Psoas muscle (tissue), 8 donors: ENCODE results near the gene XCR1. TPM values are rescaled to one million over a fixed set of nuclear protein-coding genes. Genes with fewer than 3 reads are reported as not detected.
A peak's percentile ranks its signal among the peaks of the same experiment; 100 is the strongest.

Experiments used
- ATAC-seq, 4 donors: fragments of 200-7000 bp; cut with Tn5 transposase; one replicate each; pipeline ENCODE4 v1.9.1; 2020; ENCODE audit warnings: moderate library complexity in 3 of 4, mild to moderate bottlenecking in 2 of 4
- DNase-seq, 2 donors: peaks; one replicate each; pipeline ENCODE4 v3.0.0-alpha.2; 2020
- H3K27ac ChIP-seq: fragments of 200-600 bp; one replicate; pipeline ENCODE4 v1.8.0; 2022
- H3K27me3 ChIP-seq, 3 donors: fragments of 200-600 bp in 1 of 3; one replicate each; pipeline versions ENCODE4 v1.6.1 to v1.8.0; 2013 to 2022; ENCODE audit warnings: low read length in 2 of 3, mild to moderate bottlenecking in 2 of 3, moderate library complexity in 1 of 3; ENCODE audit not compliant: insufficient read depth in 3 of 3
- H3K36me3 ChIP-seq, 2 donors: fragments of 200-600 bp in 1 of 2; one replicate each; pipeline versions ENCODE4 v1.6.1 to v1.8.0; 2013 to 2022; ENCODE audit warnings: low read depth in 1 of 2, mild to moderate bottlenecking in 1 of 2, moderate library complexity in 1 of 2; ENCODE audit not compliant: insufficient read depth in 1 of 2
- H3K4me1 ChIP-seq: fragments of 200-600 bp; one replicate; pipeline ENCODE4 v1.8.0; 2022
- H3K4me3 ChIP-seq: fragments of 200-600 bp; one replicate; pipeline ENCODE4 v1.8.0; 2022; ENCODE audit warnings: mild to moderate bottlenecking
- H3K9me3 ChIP-seq: fragments of 200-600 bp; one replicate; pipeline ENCODE4 v1.8.0; 2022
- WGBS, 3 donors: extraction: QIAGEN DNeasy Blood & Tissue Kit; methylation state at CpG; one replicate each; pipeline versions ENCODE4 v1.1.6 to v1.1.7; 2013; 5-methylcytosine and 5-hydroxymethylcytosine counted together
- intact Hi-C, 2 donors: fragments of 100-400 bp; cut with DNase I; formaldehyde crosslinking; loops; one replicate each; pipeline versions ENCODE4 v1.11.0 to v1.14.2; 2022
- polyA plus RNA-seq, 3 donors: library from polyadenylated mRNA; stranded (reverse); fragments of 200-250 nt; gene quantifications; one replicate each; pipeline ENCODE4 v1.2.3, GENCODE V29; 2013
- total RNA-seq, 4 donors: library from RNA; stranded (reverse); fragmentation: NEBNext Ultra II Directional in 2 of 4; extraction: Animal tissue kit (Norgen Biotek cat#: 25700) in 2 of 4; gene quantifications; one replicate each; pipeline versions ENCODE4 v1.2.1 to v1.2.4, GENCODE V29; 2021 to 2023
- TF ChIP-seq, protein P1 (sequence below): fragments of 200-600 bp; IDR thresholded peaks from one replicate; pipeline ENCODE4 v1.8.0; 2022; ENCODE audit warnings: antibody characterized with exemption
- donor health status: healthy with polysubstance abuse.
- donor health status: DM: no; HTN: no; CAD: no; lungs with moderate emphysema.
- donor health status: Bipolar disorder and iron deficiency.
- donor health status: healthy.
- donor health status: DM: yes; HTN: yes; CAD: no.
- donor health status: DM: no; HTN: no; CAD: no.
- donor health status: DM: no; HTN: no; CAD: no.
- donor health status: DM: yes; HTN: yes; CAD: no.

Gene XCR1
- total and polyA plus RNA-seq, 7 donors: 0.01 to 0.10 (median 0.05) TPM; not detected in 1

DNA sequence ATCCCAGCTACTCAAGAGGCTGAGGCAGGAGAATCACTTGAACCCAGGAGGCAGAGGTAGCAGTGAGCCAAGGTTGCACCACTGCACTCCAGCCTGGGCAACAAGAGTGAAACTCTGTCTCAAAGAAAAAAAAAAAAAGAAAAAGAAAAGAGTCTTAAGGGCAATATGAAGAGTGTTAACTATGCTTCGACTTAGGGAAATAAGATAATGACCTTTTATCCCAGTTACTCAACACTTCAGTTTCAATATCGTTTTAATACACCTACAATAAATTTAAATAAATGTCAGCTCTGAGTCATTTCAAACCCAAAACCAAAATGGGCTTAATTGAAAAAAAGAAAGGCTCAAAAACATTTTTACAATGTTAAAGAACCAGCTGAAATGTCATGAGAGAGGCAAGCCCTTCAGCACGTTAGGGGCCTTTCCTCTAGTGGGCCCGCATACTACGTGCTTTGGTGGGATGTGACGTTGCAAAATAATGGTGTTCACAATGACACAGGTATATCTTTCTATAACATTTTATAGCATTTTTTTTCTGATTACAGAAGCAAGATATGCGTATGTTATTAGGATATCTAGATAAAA lies 47.0 kb downstream of the XCR1 start:
- intact Hi-C loops: no loop called here

DNA sequence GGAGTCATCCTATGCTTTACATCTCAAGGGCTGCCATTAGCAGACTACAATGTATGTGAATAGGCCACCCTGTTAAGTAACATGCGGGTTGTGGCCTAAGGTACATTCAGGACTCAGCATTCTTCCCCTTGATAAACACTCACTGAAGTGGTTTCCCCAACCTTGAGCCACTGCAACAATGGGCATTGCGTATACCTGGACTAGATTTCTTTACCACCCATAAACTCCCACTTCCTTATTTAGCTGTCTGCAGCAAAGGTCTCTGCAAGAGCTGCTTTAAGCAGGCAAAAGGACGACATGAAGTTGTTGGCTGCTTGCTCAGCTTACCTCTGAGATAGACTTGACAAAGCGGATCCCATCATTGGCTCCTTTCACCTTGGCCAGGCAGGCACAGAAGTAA lies 47.9 kb downstream of the XCR1 start:
- TF ChIP-seq, protein P1, sequence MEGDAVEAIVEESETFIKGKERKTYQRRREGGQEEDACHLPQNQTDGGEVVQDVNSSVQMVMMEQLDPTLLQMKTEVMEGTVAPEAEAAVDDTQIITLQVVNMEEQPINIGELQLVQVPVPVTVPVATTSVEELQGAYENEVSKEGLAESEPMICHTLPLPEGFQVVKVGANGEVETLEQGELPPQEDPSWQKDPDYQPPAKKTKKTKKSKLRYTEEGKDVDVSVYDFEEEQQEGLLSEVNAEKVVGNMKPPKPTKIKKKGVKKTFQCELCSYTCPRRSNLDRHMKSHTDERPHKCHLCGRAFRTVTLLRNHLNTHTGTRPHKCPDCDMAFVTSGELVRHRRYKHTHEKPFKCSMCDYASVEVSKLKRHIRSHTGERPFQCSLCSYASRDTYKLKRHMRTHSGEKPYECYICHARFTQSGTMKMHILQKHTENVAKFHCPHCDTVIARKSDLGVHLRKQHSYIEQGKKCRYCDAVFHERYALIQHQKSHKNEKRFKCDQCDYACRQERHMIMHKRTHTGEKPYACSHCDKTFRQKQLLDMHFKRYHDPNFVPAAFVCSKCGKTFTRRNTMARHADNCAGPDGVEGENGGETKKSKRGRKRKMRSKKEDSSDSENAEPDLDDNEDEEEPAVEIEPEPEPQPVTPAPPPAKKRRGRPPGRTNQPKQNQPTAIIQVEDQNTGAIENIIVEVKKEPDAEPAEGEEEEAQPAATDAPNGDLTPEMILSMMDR: no peak
- H3K9me3 ChIP-seq: no peaks in the 10 kb centered on the region
- intact Hi-C loops: no loop called here
- ATAC-seq (no peak), DNase-seq (no peak)
- 60 to 86% (median 71%) methylated on average over 4 of the region's 4 CpGs for WGBS, 3 donors
- H3K27ac ChIP-seq: peak overlapping the region; percentile 99
- peaks cover 90% of the 10 kb centered on the region for H3K4me1 ChIP-seq
- peaks cover 27 to 65% of the 10 kb centered on the region in 2 donors for H3K36me3 ChIP-seq
- H3K27me3 ChIP-seq: no peaks in the 10 kb centered on the region
- H3K4me3 ChIP-seq: no peak overlapping the region

More for the DNA sequence above, 47.0 kb downstream of the XCR1 start:
- Histone ChIP-seq H3K36me3 (peaks cover 23 to 56% of the 10 kb centered on the region in 2 donors), H3K4me1 (peaks cover 91% of the 10 kb centered on the region), H3K4me3 (no peak overlapping the region), H3K27ac (peak overlapping the region; percentile 99), H3K9me3 (no peaks in the 10 kb centered on the region), H3K27me3 (no peaks in the 10 kb centered on the region)
- ATAC-seq: no peak
- TF ChIP-seq, protein P1: no peak
- no peak for DNase-seq
- 71 to 87% (median 72%) methylated on average over 7 of the region's 7 CpGs for WGBS, 3 donors

DNA sequence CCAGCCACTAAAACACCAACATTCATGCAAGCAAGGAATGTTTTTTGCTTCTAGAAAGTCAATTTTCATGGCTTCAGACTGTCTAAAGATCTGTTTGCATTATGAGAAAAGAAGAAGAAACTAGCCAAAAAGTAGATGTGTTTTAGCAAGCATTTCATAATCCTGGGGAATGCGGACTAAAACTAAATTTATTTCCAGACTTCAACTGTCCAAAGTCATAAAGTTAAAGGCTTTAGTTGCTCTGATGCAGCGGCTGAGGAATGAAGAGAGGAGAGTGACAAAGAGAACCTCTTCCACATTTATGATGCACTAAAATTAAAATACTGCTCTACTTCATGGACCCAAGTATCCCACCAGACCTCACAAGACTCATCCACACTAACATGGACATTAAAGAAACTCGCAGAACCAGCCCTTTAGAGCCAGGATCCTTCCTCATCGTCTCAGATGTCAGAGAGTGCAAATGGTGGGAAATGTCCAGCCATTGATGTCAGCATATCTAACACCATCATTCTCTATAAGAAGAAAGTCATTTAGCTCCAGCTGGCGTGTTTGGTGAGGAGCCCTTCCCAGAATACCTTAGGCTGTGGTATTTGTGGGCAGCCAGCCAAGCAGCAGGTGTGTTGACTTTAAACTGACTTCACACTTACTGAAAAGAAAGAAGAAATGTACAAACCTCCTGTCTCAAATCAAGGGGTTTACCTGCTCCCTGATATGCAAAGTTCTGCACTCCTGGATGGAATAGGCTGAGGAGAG lies 49.1 kb downstream of the XCR1 start:
- DNase-seq: no peak
- peak overlapping the region; percentile 6 for H3K4me3 ChIP-seq
- H3K4me1 ChIP-seq: peaks cover 86% of the 10 kb centered on the region
- peak overlapping the region; percentile 99 for H3K27ac ChIP-seq
- TF ChIP-seq, protein P1: no peak
- peak in 3 of 4 donors; percentile 35 to 79 (median 65) for ATAC-seq
- peaks cover 22 to 65% of the 10 kb centered on the region in 2 donors for H3K36me3 ChIP-seq
- 45 to 70% (median 51%) methylated on average over 5 of the region's 5 CpGs for WGBS, 3 donors
- no peaks in the 10 kb centered on the region for H3K27me3 ChIP-seq
- no peaks in the 10 kb centered on the region for H3K9me3 ChIP-seq
- intact Hi-C loops: no loop called here

DNA sequence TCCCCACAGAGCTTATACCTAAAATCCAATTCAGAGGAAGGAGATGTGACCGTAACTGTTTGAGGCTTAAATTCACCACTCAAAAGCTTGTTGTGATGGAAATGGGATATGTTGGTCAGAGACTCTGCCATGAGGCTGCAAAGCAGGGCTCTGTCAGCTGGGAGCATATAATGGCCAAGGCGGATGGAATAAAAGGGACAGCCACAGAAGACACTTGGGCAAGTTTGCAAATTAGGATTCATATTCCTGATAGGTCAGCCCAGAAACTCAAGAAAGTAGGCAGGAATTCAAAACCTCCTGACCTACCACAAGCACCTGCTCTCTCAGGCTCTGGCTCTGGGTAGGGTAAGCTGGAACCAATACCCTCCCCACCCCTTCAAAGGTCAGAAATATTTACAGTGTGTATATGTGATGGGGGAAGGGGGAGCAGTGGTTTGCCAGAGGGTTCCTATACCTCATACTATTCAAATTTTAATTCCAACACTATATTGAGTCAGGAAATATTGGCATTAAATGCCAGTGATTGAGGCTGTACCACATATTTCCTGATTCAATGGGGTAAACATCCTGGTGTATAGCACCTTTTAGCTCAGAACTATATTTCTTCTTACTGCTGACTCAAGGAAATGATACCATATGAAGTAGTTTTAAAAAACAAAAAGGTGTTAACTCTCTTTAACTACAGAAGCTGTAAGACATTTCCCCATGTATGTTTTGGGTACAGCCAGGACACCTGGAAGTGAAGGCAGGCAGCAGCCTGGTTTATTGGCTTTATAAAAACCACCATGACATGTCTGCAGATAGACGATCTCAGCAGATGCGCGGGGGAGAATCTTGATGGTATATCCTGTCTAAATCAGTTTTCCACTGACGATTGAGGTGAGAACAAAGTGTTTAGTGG lies 50.8 kb downstream of the XCR1 start:
- H3K4me1 ChIP-seq: peaks cover 84% of the 10 kb centered on the region
- ATAC-seq (peak in 3 of 4 donors; percentile 4 to 78 (median 39)), DNase-seq (no peak)
- no peaks in the 10 kb centered on the region for H3K9me3 ChIP-seq
- H3K27ac ChIP-seq: peak overlapping the region; percentile 99
- no peaks in the 10 kb centered on the region for H3K27me3 ChIP-seq
- TF ChIP-seq, protein P1: no peak
- H3K4me3 ChIP-seq: no peak overlapping the region
- intact Hi-C loops: no loop called here
- WGBS, 3 donors: 39 to 64% (median 42%) methylated on average over 6 of the region's 6 CpGs
- peaks cover 16 to 65% of the 10 kb centered on the region in 2 donors for H3K36me3 ChIP-seq
